Mammary epithelial cell (primary cell): Measurements from ENCODE around the gene B4GAT1.

Experiments used
- CTCF ChIP-seq, 2 donors: IDR thresholded peaks in 1 of 2; conservative IDR thresholded peaks in 1 of 2; 2 replicates each; pipeline ENCODE4 v1.5.1; 2011 to 2012; ENCODE audit warnings: inconsistent platforms in 2 of 2, low read length in 2 of 2, mild to moderate bottlenecking in 2 of 2, control low read depth in 1 of 2, low read depth in 1 of 2; ENCODE audit not compliant: insufficient read depth in 1 of 2; ENCODE audit errors: extremely low read depth in 1 of 2
- EZH2 ChIP-seq: IDR thresholded peaks from 2 replicates; pipeline ENCODE4 v1.6.1; 2012; ENCODE audit warnings: low read length, inconsistent platforms, borderline replicate concordance

DNA sequence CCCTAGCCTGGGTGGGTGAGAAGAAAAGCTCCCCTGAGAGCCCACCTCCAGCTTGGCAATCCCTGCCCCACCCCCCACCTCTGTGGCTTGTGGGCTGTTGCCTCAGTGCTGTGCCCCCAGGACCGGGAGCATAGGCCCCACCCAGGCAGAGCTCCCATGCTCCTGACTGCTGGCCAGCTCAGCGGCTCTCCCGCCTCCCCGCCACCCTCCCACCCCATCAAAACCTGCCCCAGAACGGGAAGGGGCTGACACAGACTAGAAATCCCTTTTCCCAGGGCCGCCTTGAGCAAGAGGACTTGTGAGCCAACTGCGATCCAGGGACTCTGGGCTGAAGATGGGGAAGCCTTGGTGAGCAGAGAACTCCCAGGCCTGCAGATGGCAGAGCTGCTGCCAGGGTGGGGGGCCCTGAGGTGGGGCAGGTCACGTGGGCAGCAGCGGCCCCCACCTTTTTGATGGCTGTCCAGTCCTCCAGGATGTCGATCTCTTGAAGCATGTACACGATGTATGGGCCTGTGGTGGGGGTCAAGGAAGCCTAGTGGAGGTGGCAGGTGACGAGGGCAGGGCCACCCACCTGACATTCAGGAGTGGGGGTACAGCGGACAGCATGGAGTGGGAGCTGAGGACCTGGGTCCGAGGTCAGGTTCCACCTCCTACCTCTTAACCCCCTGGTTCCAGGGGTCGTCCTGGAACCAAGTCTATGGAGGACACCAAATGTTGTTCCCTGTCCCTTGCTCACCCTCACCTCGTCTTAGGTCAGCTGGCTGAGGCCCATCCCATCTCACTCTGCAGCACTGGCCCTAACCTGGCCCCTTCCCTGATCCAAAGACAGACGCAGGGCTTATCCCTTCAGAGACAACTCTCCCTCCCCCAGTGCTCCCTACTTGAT, 8.9 kb downstream of the B4GAT1 start:
- TF ChIP-seq CTCF (conservative IDR thresholded peaks at IDR 0.05 in 1 of 2, IDR thresholded peaks at IDR 0.05 in 1 of 2; ENCODE audit: extremely low read depth in 1 of 2, insufficient read depth in 1 of 2, low read depth in 1 of 2, low read length in 2 of 2) = no peak
- no peak for TF ChIP-seq EZH2
